Amygdala (tissue), 56 donors: ENCODE data around the gene SLC11A1.

Experiments used
- DNase-seq, 56 donors: peaks; one replicate each; lab custom pipeline; 2025; lab: John Stamatoyannopoulos, UW

Gene SLC11A1

GRCh38 chr2:218392891-218393462 lies 10.9 kb downstream of the SLC11A1 start:
- DNase-seq = no peak

GRCh38 chr2:218393750-218394290 lies 11.7 kb downstream of the SLC11A1 start:
- no peak for DNase-seq

GRCh38 chr2:218394298-218395089 lies 12.4 kb downstream of the SLC11A1 start:
- DNase-seq = no peak

- DNase-seq = no peak
These were observed 13.0 kb downstream of the SLC11A1 start for GRCh38 chr2:218395090-218395444.

GRCh38 chr2:218395456-218395825 lies 13.4 kb downstream of the SLC11A1 start:
- no peak for DNase-seq

GRCh38 chr2:218395826-218396687 lies 14.0 kb downstream of the SLC11A1 start:
- DNase-seq = peak; percentile 70 to 99 (median 92)

- DNase-seq = peak in 36 of 56 donors; percentile 25 to 80 (median 63)
These were observed 14.8 kb downstream of the SLC11A1 start for GRCh38 chr2:218396688-218397462.

GRCh38 chr2:218397463-218397819 lies 15.4 kb downstream of the SLC11A1 start:
- DNase-seq = no peak

- DNase-seq = peak in 12 of 56 donors; percentile 31 to 65 (median 52)
These were observed 15.9 kb downstream of the SLC11A1 start for GRCh38 chr2:218397820-218398436.

GRCh38 chr2:218398437-218399390 lies 16.6 kb downstream of the SLC11A1 start:
- peak in 45 of 56 donors; percentile 25 to 80 (median 55) for DNase-seq

- peak; percentile 34 to 95 (median 86) for DNase-seq
These were observed 17.5 kb downstream of the SLC11A1 start, which contains the start of gene CTDSP1 for GRCh38 chr2:218399391-218400166. Gene CTDSP1 (plus strand): TSS chr2:218399868. CDS start chr2:218400091, 223 bp downstream.

GRCh38 chr2:218400167-218400929 lies 18.3 kb downstream of the SLC11A1 start:
- DNase-seq = peak in 14 of 56 donors; percentile 18 to 55 (median 49)

GRCh38 chr2:218400930-218401881 lies 19.1 kb downstream of the SLC11A1 start:
- DNase-seq = no peak

GRCh38 chr2:218401890-218402289 lies 19.8 kb downstream of the SLC11A1 start:
- no peak for DNase-seq

- no peak for DNase-seq
These were observed 20.4 kb downstream of the SLC11A1 start for GRCh38 chr2:218402491-218402901.
